Trophoblast cell (in vitro differentiated cells and primary cell): ENCODE results near the gene PAK6.

ENCODE experiments used
- DNase-seq, 2 donors: peaks; one replicate each; pipeline ENCODE4 v3.0.0-alpha.2; 2016
- H2AFZ ChIP-seq: 2 replicates; pipeline ENCODE4 v1.6.1; 2013; ENCODE audit warnings: low read length, moderate library complexity, mild to moderate bottlenecking; ENCODE audit not compliant: insufficient read depth, poor library complexity
- H2AK5ac ChIP-seq: 2 replicates; pipeline ENCODE4 v1.6.1; 2013; ENCODE audit warnings: mild to moderate bottlenecking, low read length
- H2BK120ac ChIP-seq: 2 replicates; pipeline ENCODE4 v1.6.1; 2013; ENCODE audit warnings: low read length, mild to moderate bottlenecking, moderate library complexity; ENCODE audit not compliant: insufficient read depth, poor library complexity
- H2BK12ac ChIP-seq: 2 replicates; pipeline ENCODE4 v1.6.1; 2013; ENCODE audit warnings: mild to moderate bottlenecking, low read length, moderate library complexity
- H2BK5ac ChIP-seq: 2 replicates; pipeline ENCODE4 v1.6.1; 2013; ENCODE audit warnings: low read length, low read depth, moderate library complexity, mild to moderate bottlenecking; ENCODE audit not compliant: poor library complexity
- H3K14ac ChIP-seq: 2 replicates; pipeline ENCODE4 v1.6.1; 2013; ENCODE audit warnings: mild to moderate bottlenecking, low read length
- H3K18ac ChIP-seq: 2 replicates; pipeline ENCODE4 v1.6.1; 2013; ENCODE audit warnings: mild to moderate bottlenecking, low read length
- H3K23ac ChIP-seq: 2 replicates; pipeline ENCODE4 v1.6.1; 2013; ENCODE audit warnings: low read length
- H3K27ac ChIP-seq: 2 replicates; pipeline ENCODE4 v1.5.1; 2013; ENCODE audit warnings: low read depth, mild to moderate bottlenecking, inconsistent platforms, low read length, moderate library complexity
- H3K27me3 ChIP-seq: 2 replicates; pipeline ENCODE4 v1.6.1; 2013; ENCODE audit warnings: inconsistent platforms, mild to moderate bottlenecking, low read length, moderate library complexity; ENCODE audit not compliant: insufficient read depth
- H3K36me3 ChIP-seq, 2 experiments: 1 replicate in 1 of 2; 2 replicates in 1 of 2; pipeline ENCODE4 v1.6.1; 2013; ENCODE audit warnings: low read length in 2 of 2, mild to moderate bottlenecking in 2 of 2, moderate library complexity in 1 of 2; ENCODE audit not compliant: insufficient read depth in 2 of 2, control insufficient read depth in 1 of 2
- H3K4ac ChIP-seq: 2 replicates; pipeline ENCODE4 v1.6.1; 2013; ENCODE audit warnings: low read depth, mild to moderate bottlenecking, low read length, moderate library complexity
- H3K4me1 ChIP-seq, 2 experiments: 1 replicate in 1 of 2; 2 replicates in 1 of 2; pipeline ENCODE4 v1.6.1; 2013; ENCODE audit warnings: low read length in 2 of 2, mild to moderate bottlenecking in 2 of 2, moderate library complexity in 1 of 2; ENCODE audit not compliant: insufficient read depth in 2 of 2, control insufficient read depth in 1 of 2
- H3K4me2 ChIP-seq: 2 replicates; pipeline ENCODE4 v1.6.1; 2013; ENCODE audit warnings: inconsistent platforms, mild to moderate bottlenecking, low read length, moderate library complexity
- H3K4me3 ChIP-seq: 2 replicates; pipeline ENCODE4 v1.5.1; 2013; ENCODE audit warnings: mild to moderate bottlenecking, low read depth, low read length, inconsistent platforms
- H3K79me1 ChIP-seq: one replicate; pipeline ENCODE4 v1.6.1; 2013; ENCODE audit warnings: low read length
- H3K79me2 ChIP-seq: 2 replicates; pipeline ENCODE4 v1.6.1; 2013; ENCODE audit warnings: low read length, mild to moderate bottlenecking; ENCODE audit not compliant: control insufficient read depth, insufficient read depth, poor library complexity
- H3K9ac ChIP-seq: 2 replicates; pipeline ENCODE4 v1.6.1; 2013; ENCODE audit warnings: mild to moderate bottlenecking, low read length
- H3K9me3 ChIP-seq: 2 replicates; pipeline ENCODE4 v1.6.1; 2013; ENCODE audit warnings: low read depth, mild to moderate bottlenecking, control low read depth, inconsistent platforms, low read length; ENCODE audit not compliant: insufficient read depth
- H4K12ac ChIP-seq: 2 replicates; pipeline ENCODE4 v1.6.1; 2013; ENCODE audit warnings: low read depth, mild to moderate bottlenecking, low read length, moderate library complexity
- H4K8ac ChIP-seq: 2 replicates; pipeline ENCODE4 v1.6.1; 2013; ENCODE audit warnings: low read depth, mild to moderate bottlenecking, low read length, moderate library complexity
- H4K91ac ChIP-seq: one replicate; pipeline ENCODE4 v1.6.1; 2013; ENCODE audit warnings: low read depth, mild to moderate bottlenecking, low read length, moderate library complexity
- WGBS: extraction: QIAGEN DNeasy Blood & Tissue Kit; methylation state at CpG from one replicate; pipeline ENCODE4 v1.1.7; 2013; ENCODE audit warnings: missing lambda C conversion rate; ENCODE audit not compliant: insufficient read length, insufficient coverage; ENCODE audit errors: extremely low coverage; 5-methylcytosine and 5-hydroxymethylcytosine counted together

PAK6 gene

GRCh38 chr15:40301467-40302179, 62.8 kb downstream of the PAK6 start:
- peak overlapping the region; percentile 68 for H4K91ac ChIP-seq
- peak overlapping the region; percentile 42 for H2BK12ac ChIP-seq
- H2AK5ac ChIP-seq: peak overlapping the region; percentile 62
- H3K4me3 ChIP-seq: no peak overlapping the region
- H2AFZ ChIP-seq: peak overlapping the region; percentile 9
- no peaks in the 10 kb centered on the region for H3K36me3 ChIP-seq
- H3K9ac ChIP-seq: no peak overlapping the region
- peak overlapping the region; percentile 30 for H3K27ac ChIP-seq
- H3K18ac ChIP-seq: peak overlapping the region; percentile 34
- H2BK5ac ChIP-seq: peak overlapping the region; percentile 2
- peak overlapping the region; percentile 59 for H3K14ac ChIP-seq
- H3K4me2 ChIP-seq: peak overlapping the region; percentile 6
- peak overlapping the region; percentile 30 for H2BK120ac ChIP-seq
- H4K12ac ChIP-seq: no peak overlapping the region
- WGBS: no CpG with 5 or more reads among the region's 12 CpGs
- no peaks in the 10 kb centered on the region for H3K79me2 ChIP-seq
- peaks cover 21 to 24% of the 10 kb centered on the region in 2 experiments for H3K4me1 ChIP-seq
- H3K27me3 ChIP-seq: no peaks in the 10 kb centered on the region
- peaks cover 8% of the 10 kb centered on the region for H3K79me1 ChIP-seq
- H3K23ac ChIP-seq: no peak overlapping the region
- H3K9me3 ChIP-seq: peaks cover 6% of the 10 kb centered on the region
- H3K4ac ChIP-seq: no peak overlapping the region
- DNase-seq: no peak
- no peak overlapping the region for H4K8ac ChIP-seq

GRCh38 chr15:40302288-40302886, 63.5 kb downstream of the PAK6 start:
- WGBS: no CpG with 5 or more reads among the region's 19 CpGs

GRCh38 chr15:40302981-40303380, 64.1 kb downstream of the PAK6 start:
- Histone ChIP-seq H3K27ac (no peak overlapping the region), H4K8ac (no peak overlapping the region), H4K91ac (no peak overlapping the region), H2AK5ac (no peak overlapping the region), H3K23ac (no peak overlapping the region), H3K4ac (no peak overlapping the region), H3K79me2 (no peaks in the 10 kb centered on the region), H3K4me1 (peaks cover 20 to 23% of the 10 kb centered on the region in 2 experiments), H3K14ac (no peak overlapping the region), H3K79me1 (peaks cover 8% of the 10 kb centered on the region), H3K4me2 (no peak overlapping the region), H3K27me3 (no peaks in the 10 kb centered on the region), H2AFZ (no peak overlapping the region), H3K9me3 (peaks cover 2% of the 10 kb centered on the region), H2BK5ac (no peak overlapping the region), H3K4me3 (no peak overlapping the region), H3K9ac (no peak overlapping the region), H2BK12ac (no peak overlapping the region), H2BK120ac (no peak overlapping the region), H3K36me3 (no peaks in the 10 kb centered on the region), H3K18ac (no peak overlapping the region), H4K12ac (no peak overlapping the region)
- no peak for DNase-seq
- no CpG with 5 or more reads among the region's 11 CpGs for WGBS

More at GRCh38 chr15:40302288-40302886, 63.5 kb downstream of the PAK6 start:
- Histone ChIP-seq H3K4me3 (no peak overlapping the region), H2BK5ac (peak overlapping the region; percentile 5), H4K12ac (peak overlapping the region; percentile 1), H3K14ac (peak overlapping the region; percentile 59), H2AK5ac (peak overlapping the region; percentile 62), H3K27me3 (no peaks in the 10 kb centered on the region), H3K18ac (peak overlapping the region; percentile 34), H4K8ac (peak overlapping the region; percentile 14), H3K9me3 (peaks cover 6% of the 10 kb centered on the region), H3K79me2 (no peaks in the 10 kb centered on the region), H2AFZ (no peak overlapping the region), H3K27ac (peak overlapping the region; percentile 30), H3K79me1 (peaks cover 8% of the 10 kb centered on the region), H3K36me3 (no peaks in the 10 kb centered on the region), H4K91ac (peak overlapping the region; percentile 68), H3K4me2 (no peak overlapping the region), H3K23ac (no peak overlapping the region), H3K9ac (no peak overlapping the region), H2BK120ac (peak overlapping the region; percentile 30), H2BK12ac (peak overlapping the region; percentile 42), H3K4me1 (peaks cover 16 to 18% of the 10 kb centered on the region in 2 experiments), H3K4ac (no peak overlapping the region)
- no peak for DNase-seq

- no CpG with 5 or more reads among the region's 2 CpGs for WGBS
- H4K91ac ChIP-seq: no peak overlapping the region
Observed at GRCh38 chr15:40303576-40303975, 64.7 kb downstream of the PAK6 start.

More at GRCh38 chr15:40303576-40303975, 64.7 kb downstream of the PAK6 start:
- Histone ChIP-seq H3K4me3 (no peak overlapping the region), H2BK120ac (no peak overlapping the region), H3K18ac (no peak overlapping the region), H3K4me1 (peaks cover 23 to 25% of the 10 kb centered on the region in 2 experiments), H3K23ac (no peak overlapping the region), H2AK5ac (no peak overlapping the region), H3K27ac (no peak overlapping the region), H3K36me3 (no peaks in the 10 kb centered on the region), H2BK5ac (no peak overlapping the region), H3K14ac (no peak overlapping the region), H3K79me1 (peaks cover 8% of the 10 kb centered on the region), H2AFZ (no peak overlapping the region), H2BK12ac (no peak overlapping the region), H3K9me3 (no peaks in the 10 kb centered on the region), H4K8ac (no peak overlapping the region), H3K4ac (no peak overlapping the region), H3K27me3 (no peaks in the 10 kb centered on the region), H3K4me2 (no peak overlapping the region), H3K9ac (no peak overlapping the region), H4K12ac (no peak overlapping the region), H3K79me2 (no peaks in the 10 kb centered on the region)
- no peak for DNase-seq
